Body of pancreas (tissue), 4 donors: Measurements from ENCODE around the gene FAM216B. TPM values are rescaled to one million over a fixed set of nuclear protein-coding genes. Genes with fewer than 3 reads are reported as not detected.
A peak's percentile ranks its signal among the peaks of the same experiment; 100 is the strongest.

Source experiments
- ATAC-seq: fragments of 150-250 bp; one replicate; pipeline ENCODE4 v1.9.1; 2016
- DNase-seq, 4 donors: peaks; one replicate each; pipeline ENCODE4 v3.0.0-alpha.2; 2019
- H3K27ac ChIP-seq, 4 donors: fragments of 200-600 bp; sonication (generic); 1 replicate in 3 of 4; 2 replicates in 1 of 4; pipeline versions ENCODE4 v1.5.1 to v1.6.1; 2016 to 2019; ENCODE audit warnings: mild to moderate bottlenecking in 1 of 4, mixed read lengths in 1 of 4, moderate library complexity in 1 of 4
- H3K27me3 ChIP-seq, 2 donors: fragments of 200-600 bp; sonication (generic); one replicate each; pipeline ENCODE4 v1.6.0; 2016; ENCODE audit warnings: mild to moderate bottlenecking in 1 of 2
- H3K36me3 ChIP-seq, 2 donors: fragments of 200-600 bp; sonication (generic); replicated peaks in 1 of 2; 2 replicates each; pipeline ENCODE4 v1.5.1; 2016; ENCODE audit warnings: low read depth in 2 of 2; ENCODE audit not compliant: insufficient read depth in 1 of 2
- H3K4me1 ChIP-seq: fragments of 200-600 bp; sonication (generic); one replicate; pipeline ENCODE4 v1.6.0; 2016
- H3K4me3 ChIP-seq, 2 donors: fragments of 200-600 bp; sonication (generic); 1 replicate in 1 of 2; 2 replicates in 1 of 2; pipeline ENCODE4 v1.5.1; 2016 to 2019
- H3K9me3 ChIP-seq, 3 donors: fragments of 200-600 bp; sonication (generic); 1 replicate in 2 of 3; 2 replicates in 1 of 3; pipeline ENCODE4 v1.5.1; 2016
- CTCF ChIP-seq, 7 experiments: fragments of 450-650 bp in 4 of 7; fragments of 200-600 bp in 3 of 7; sonication (generic) in 3 of 7; IDR thresholded peaks; one replicate each; pipeline ENCODE4 v1.5.1; 2016 to 2019; ENCODE audit warnings: antibody characterized with exemption in 7 of 7
- POLR2A ChIP-seq, 3 donors: fragments of 450-650 bp; IDR thresholded peaks; one replicate each; pipeline ENCODE4 v1.6.1; 2016; ENCODE audit warnings: antibody characterized with exemption in 3 of 3, mild to moderate bottlenecking in 2 of 3
- WGBS, 2 donors: methylation state at CpG; one replicate each; pipeline ENCODE4 v1.1.5; 2017; 5-methylcytosine and 5-hydroxymethylcytosine counted together
- intact Hi-C: fragments of 100-400 bp; cut with DNase I; formaldehyde crosslinking; loops from one replicate; pipeline ENCODE4 v1.15.1; 2023
- total RNA-seq, 2 donors: library from RNA; depleted of rRNA; stranded (reverse); fragments of >200 nt; gene quantifications; one replicate each; pipeline ENCODE4 v1.1.0, GENCODE V29; 2016

The FAM216B gene
- total RNA-seq, 2 donors from 2014 or later, result under 0.01 TPM; not detected in 1

DNA sequence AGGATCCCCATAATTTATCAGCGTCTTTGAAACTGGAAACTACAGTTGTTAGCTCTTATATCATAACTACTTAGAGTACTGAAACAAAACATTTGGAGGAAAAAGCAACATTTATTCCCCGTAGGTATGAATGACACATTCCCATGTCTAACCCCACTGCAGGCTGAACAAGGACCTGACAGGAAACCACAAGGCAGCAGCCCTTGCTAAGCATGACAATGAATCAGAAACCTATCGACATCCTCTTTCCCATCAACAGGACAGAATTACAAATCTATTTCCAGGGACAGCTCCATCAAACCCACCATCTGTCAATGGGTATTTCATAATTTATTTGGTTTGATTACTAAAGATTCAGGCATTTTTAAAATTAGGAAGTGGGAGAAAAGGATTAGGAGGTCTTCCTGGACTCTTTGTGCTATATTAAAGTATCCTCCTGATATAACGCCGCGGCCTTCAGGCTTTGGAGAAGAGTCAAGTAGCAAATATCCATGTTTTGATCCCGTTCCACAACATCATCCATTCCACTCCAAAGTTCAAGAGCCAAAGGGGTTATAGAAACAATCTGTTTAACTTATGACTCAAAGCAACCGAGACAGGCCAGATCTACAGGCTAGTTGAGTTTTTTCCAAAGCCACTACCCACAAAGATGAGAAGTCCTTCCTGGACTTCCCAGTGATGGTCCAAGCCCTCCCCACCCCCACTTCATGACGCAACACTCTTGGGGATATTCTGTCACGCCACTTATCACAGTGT is 51.1 kb downstream of the FAM216B start:
- H3K36me3 ChIP-seq, result no peaks in the 10 kb centered on the region
- H3K4me1 ChIP-seq, result no peaks in the 10 kb centered on the region
- peak in 3 of 4 donors; percentile 6 to 41 (median 16) for DNase-seq
- intact Hi-C loops, result no loop called here
- no peaks in the 10 kb centered on the region for H3K9me3 ChIP-seq
- 70 to 74% methylated on average over 10 of the region's 10 CpGs for WGBS, 2 donors
- H3K27ac ChIP-seq, result no peak overlapping the region
- no peak overlapping the region for H3K4me3 ChIP-seq
- TF ChIP-seq POLR2A (IDR thresholded peaks at IDR 0.05) (no peak), CTCF (IDR thresholded peaks at IDR 0.05) (no peak)
- no peak for ATAC-seq
- no peaks in the 10 kb centered on the region for H3K27me3 ChIP-seq

GRCh38 chr13:42834946-42835345 is 53.6 kb downstream of the FAM216B start:
- ATAC-seq (no peak), DNase-seq (no peak)
- intact Hi-C loops, result no loop called here
- Histone ChIP-seq H3K27me3 (no peaks in the 10 kb centered on the region), H3K36me3 (no peaks in the 10 kb centered on the region), H3K4me3 (no peak overlapping the region), H3K27ac (no peak overlapping the region), H3K9me3 (no peaks in the 10 kb centered on the region), H3K4me1 (no peaks in the 10 kb centered on the region)
- WGBS, 2 donors, result 56 to 71% methylated on average over 3 of the region's 3 CpGs
- no peak for TF ChIP-seq CTCF (IDR thresholded peaks at IDR 0.05)
- TF ChIP-seq POLR2A (IDR thresholded peaks at IDR 0.05), result no peak

- Histone ChIP-seq H3K9me3 (no peaks in the 10 kb centered on the region), H3K36me3 (no peaks in the 10 kb centered on the region), H3K27ac (no peak overlapping the region), H3K4me3 (no peak overlapping the region), H3K27me3 (no peaks in the 10 kb centered on the region), H3K4me1 (no peaks in the 10 kb centered on the region)
- intact Hi-C loops, result no loop called here
- peak; percentile 16 to 44 (median 30) for DNase-seq
- peak in 4 of 7 experiments; percentile 30 to 40 (median 38) for TF ChIP-seq CTCF (IDR thresholded peaks at IDR 0.05)
- no peak for TF ChIP-seq POLR2A (IDR thresholded peaks at IDR 0.05)
- 37 to 43% methylated on average over 10 of the region's 10 CpGs for WGBS, 2 donors
- peak; percentile 59 for ATAC-seq
Measured at GRCh38 chr13:42836930-42837690, 55.7 kb downstream of the FAM216B start.

Other genes starting within 250 kb of the FAM216B start
- gene TNFSF11, start 207.4 kb upstream of the FAM216B start, total RNA-seq, result 1 to 10 TPM in 1 of 2 donors, not detected in 1; 3.9 TPM
- gene EPSTI1, start 210.7 kb downstream of the FAM216B start, total RNA-seq, result 1 to 10 TPM; 1.6 to 6.6 TPM
- 1 to 10 TPM; 4.9 to 5.2 TPM for gene DNAJC15, start 242.0 kb downstream of the FAM216B start, total RNA-seq